HL-60 (cell line): ENCODE results near the gene ACADM.

Source experiments
- DNase-seq, 2 experiments: peaks; one replicate each; pipeline ENCODE4 v3.0.0-alpha.2; 2010 to 2020; ENCODE audit warnings: low read depth in 1 of 2, low spot score in 1 of 2
- H3K27ac ChIP-seq: fragments of 250-450 bp; sonication (Bioruptor Pico); replicated peaks from 2 replicates; pipeline ENCODE4 v1.5.1; 2020; ENCODE audit warnings: mild to moderate bottlenecking, moderate library complexity
- H3K27me3 ChIP-seq: fragments of 250-450 bp; sonication (Bioruptor Pico); 2 replicates; pipeline ENCODE4 v1.5.1; 2021; ENCODE audit warnings: mild to moderate bottlenecking, moderate library complexity; ENCODE audit not compliant: insufficient read depth, poor library complexity, severe bottlenecking
- H3K4me3 ChIP-seq: replicated peaks from 2 replicates; pipeline ENCODE4 v1.5.1; 2011; ENCODE audit warnings: mild to moderate bottlenecking, control low read depth, low read length; ENCODE audit not compliant: insufficient read depth
- CTCF ChIP-seq: IDR thresholded peaks from one replicate; pipeline ENCODE4 v1.5.1; 2011; ENCODE audit warnings: low read length, control low read depth, inconsistent platforms; ENCODE audit not compliant: insufficient read depth
- GABPA ChIP-seq: IDR thresholded peaks from 2 replicates; pipeline ENCODE4 v1.6.1; 2012; ENCODE audit warnings: low read depth
- POLR2AphosphoS5 ChIP-seq: IDR thresholded peaks from 2 replicates; pipeline ENCODE4 v1.6.1; 2012; ENCODE audit warnings: low read depth
- REST ChIP-seq: IDR thresholded peaks from 2 replicates; pipeline ENCODE4 v1.6.1; 2012; ENCODE audit warnings: low read depth; ENCODE audit not compliant: insufficient replicate concordance
- SPI1 ChIP-seq: IDR thresholded peaks from 2 replicates; pipeline ENCODE4 v1.6.1; 2012; ENCODE audit warnings: low read depth, mild to moderate bottlenecking, borderline replicate concordance

ACADM gene

GRCh38 chr1:75711846-75712245 is 12.7 kb upstream of the ACADM start:
- no peak overlapping the region for H3K27ac ChIP-seq
- H3K27me3 ChIP-seq = no peaks in the 10 kb centered on the region
- no peak for DNase-seq
- TF ChIP-seq REST = no peak
- TF ChIP-seq POLR2AphosphoS5 = no peak
- no peak for TF ChIP-seq GABPA
- no peak for TF ChIP-seq SPI1
- TF ChIP-seq CTCF = no peak
- H3K4me3 ChIP-seq = no peak overlapping the region

- TF ChIP-seq REST (no peak), SPI1 (no peak), POLR2AphosphoS5 (no peak), CTCF (no peak), GABPA (no peak)
- H3K27ac ChIP-seq = no peak overlapping the region
- H3K27me3 ChIP-seq = no peaks in the 10 kb centered on the region
- no peak overlapping the region for H3K4me3 ChIP-seq
- no peak for DNase-seq
Measured at GRCh38 chr1:75712306-75712705, 12.2 kb upstream of the ACADM start.

GRCh38 chr1:75719810-75720209 is 4.7 kb upstream of the ACADM start:
- TF ChIP-seq SPI1 (no peak), REST (no peak)
- H3K27me3 ChIP-seq = no peaks in the 10 kb centered on the region
- no peak for DNase-seq
- H3K4me3 ChIP-seq = no peak overlapping the region
- H3K27ac ChIP-seq = no peak overlapping the region

- DNase-seq = no peak
- TF ChIP-seq SPI1 (no peak), GABPA (no peak), REST (no peak), CTCF (no peak)
- no peaks in the 10 kb centered on the region for H3K27me3 ChIP-seq
- H3K27ac ChIP-seq = no peak overlapping the region
- H3K4me3 ChIP-seq = no peak overlapping the region
Measured at GRCh38 chr1:75720325-75720724, 4.2 kb upstream of the ACADM start.
